ENCODE results near the gene AZGP1.

AZGP1 gene

GRCh38 chr7:99975782-99976521 lies at the start of gene AZGP1:
Gene AZGP1, minus strand, starts transcription at chr7:99976031. Its CDS starts 11 bp downstream, at chr7:99976020.
- no peak for TF ChIP-seq EZH2 (IDR thresholded peaks at IDR 0.05; ENCODE audit: borderline replicate concordance, low read depth, low read length, severe bottlenecking)
- TF ChIP-seq, protein P1, sequence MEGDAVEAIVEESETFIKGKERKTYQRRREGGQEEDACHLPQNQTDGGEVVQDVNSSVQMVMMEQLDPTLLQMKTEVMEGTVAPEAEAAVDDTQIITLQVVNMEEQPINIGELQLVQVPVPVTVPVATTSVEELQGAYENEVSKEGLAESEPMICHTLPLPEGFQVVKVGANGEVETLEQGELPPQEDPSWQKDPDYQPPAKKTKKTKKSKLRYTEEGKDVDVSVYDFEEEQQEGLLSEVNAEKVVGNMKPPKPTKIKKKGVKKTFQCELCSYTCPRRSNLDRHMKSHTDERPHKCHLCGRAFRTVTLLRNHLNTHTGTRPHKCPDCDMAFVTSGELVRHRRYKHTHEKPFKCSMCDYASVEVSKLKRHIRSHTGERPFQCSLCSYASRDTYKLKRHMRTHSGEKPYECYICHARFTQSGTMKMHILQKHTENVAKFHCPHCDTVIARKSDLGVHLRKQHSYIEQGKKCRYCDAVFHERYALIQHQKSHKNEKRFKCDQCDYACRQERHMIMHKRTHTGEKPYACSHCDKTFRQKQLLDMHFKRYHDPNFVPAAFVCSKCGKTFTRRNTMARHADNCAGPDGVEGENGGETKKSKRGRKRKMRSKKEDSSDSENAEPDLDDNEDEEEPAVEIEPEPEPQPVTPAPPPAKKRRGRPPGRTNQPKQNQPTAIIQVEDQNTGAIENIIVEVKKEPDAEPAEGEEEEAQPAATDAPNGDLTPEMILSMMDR (IDR thresholded peaks at IDR 0.05; ENCODE audit: borderline replicate concordance, extremely low read depth, low read length, poor library complexity, severe bottlenecking): no peak
- Histone ChIP-seq H3K27ac (ENCODE audit: low read length) (no peak within 1 kb of the TSS), H3K4me3 (ENCODE audit: low read depth in 1 of 2, low read length in 2 of 2) (no peak within 1 kb of the TSS), H3K9ac (ENCODE audit: low read depth, low read length) (no peak within 1 kb of the TSS), H3K4me1 (ENCODE audit: insufficient read depth, low read length) (peaks cover 6% of the 10 kb centered on the region), H3K36me3 (ENCODE audit: insufficient read depth, low read length) (no peaks in the 10 kb centered on the region), H4K20me1 (ENCODE audit: insufficient read depth, low read length) (no peaks in the 10 kb centered on the region), H3K4me2 (ENCODE audit: insufficient read depth, low read length) (no peak within 1 kb of the TSS), H3K9me3 (ENCODE audit: insufficient read depth, low read length, severe bottlenecking) (no peaks in the 10 kb centered on the region), H3K27me3 (ENCODE audit: insufficient read depth, low read length, poor library complexity) (no peaks in the 10 kb centered on the region), H3K79me2 (ENCODE audit: insufficient read depth, low read length) (no peaks in the 10 kb centered on the region), H2AFZ (ENCODE audit: low read depth, low read length) (no peak within 1 kb of the TSS)
- ATAC-seq (ENCODE audit: insufficient read depth, low read depth) (no peak), DNase-seq (no peak)

DNA sequence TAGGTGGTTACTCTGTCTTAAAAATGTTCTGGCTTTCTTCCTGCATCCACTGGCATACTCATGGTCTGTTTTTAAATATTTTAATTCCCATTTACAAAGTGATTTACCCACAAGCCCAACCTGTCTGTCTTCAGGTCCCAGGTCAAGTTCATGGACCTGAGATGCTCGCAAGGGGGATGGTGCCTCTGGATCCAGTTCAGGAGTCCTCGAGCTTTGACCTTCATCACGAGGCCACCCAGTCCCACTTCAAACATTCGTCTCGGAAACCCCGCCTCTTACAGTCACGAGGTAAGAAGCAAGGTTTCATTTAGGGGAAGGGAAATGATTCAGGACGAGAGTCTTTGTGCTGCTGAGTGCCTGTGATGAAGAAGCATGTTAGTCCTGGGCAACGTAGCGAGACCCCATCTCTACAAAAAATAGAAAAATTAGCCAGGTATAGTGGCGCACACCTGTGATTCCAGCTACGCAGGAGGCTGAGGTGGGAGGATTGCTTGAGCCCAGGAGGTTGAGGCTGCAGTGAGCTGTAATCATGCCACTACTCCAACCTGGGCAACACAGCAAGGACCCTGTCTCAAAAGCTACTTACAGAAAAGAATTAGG lies 48.3 kb upstream of the AZGP1 start:
- Histone ChIP-seq H3K9ac (ENCODE audit: low read depth, low read length) (no peak overlapping the region), H2AFZ (ENCODE audit: low read depth, low read length) (no peak overlapping the region), H3K36me3 (ENCODE audit: insufficient read depth, low read length) (peaks cover 82% of the 10 kb centered on the region), H3K4me3 (ENCODE audit: low read depth in 1 of 2, low read length in 2 of 2) (no peak overlapping the region), H4K20me1 (ENCODE audit: insufficient read depth, low read length) (peaks cover 12% of the 10 kb centered on the region), H3K4me1 (ENCODE audit: insufficient read depth, low read length) (no peaks in the 10 kb centered on the region), H3K4me2 (ENCODE audit: insufficient read depth, low read length) (no peak overlapping the region), H3K9me3 (ENCODE audit: insufficient read depth, low read length, severe bottlenecking) (no peaks in the 10 kb centered on the region), H3K27ac (ENCODE audit: low read length) (no peak overlapping the region), H3K27me3 (ENCODE audit: insufficient read depth, low read length, poor library complexity) (no peaks in the 10 kb centered on the region), H3K79me2 (ENCODE audit: insufficient read depth, low read length) (peaks cover 43% of the 10 kb centered on the region)
- TF ChIP-seq, protein P1 (IDR thresholded peaks at IDR 0.05; ENCODE audit: borderline replicate concordance, extremely low read depth, low read length, poor library complexity, severe bottlenecking): no peak
- no peak for TF ChIP-seq EZH2 (IDR thresholded peaks at IDR 0.05; ENCODE audit: borderline replicate concordance, low read depth, low read length, severe bottlenecking)
- DNase-seq (no peak), ATAC-seq (ENCODE audit: insufficient read depth, low read depth) (no peak)

GRCh38 chr7:100023526-100023925 lies 47.7 kb upstream of the AZGP1 start:
- ATAC-seq (ENCODE audit: insufficient read depth, low read depth): no peak
- Histone ChIP-seq H3K27me3 (ENCODE audit: insufficient read depth, low read length, poor library complexity) (no peaks in the 10 kb centered on the region), H3K79me2 (ENCODE audit: insufficient read depth, low read length) (peaks cover 49% of the 10 kb centered on the region), H3K4me2 (ENCODE audit: insufficient read depth, low read length) (no peak overlapping the region), H3K4me1 (ENCODE audit: insufficient read depth, low read length) (peaks cover 3% of the 10 kb centered on the region; the same call in 1 of the 2 replicates), H3K4me3 (ENCODE audit: low read depth in 1 of 2, low read length in 2 of 2) (no peak overlapping the region), H3K27ac (ENCODE audit: low read length) (no peak overlapping the region), H2AFZ (ENCODE audit: low read depth, low read length) (no peak overlapping the region), H3K9ac (ENCODE audit: low read depth, low read length) (no peak overlapping the region), H3K36me3 (ENCODE audit: insufficient read depth, low read length) (peaks cover 85% of the 10 kb centered on the region), H3K9me3 (ENCODE audit: insufficient read depth, low read length, severe bottlenecking) (no peaks in the 10 kb centered on the region), H4K20me1 (ENCODE audit: insufficient read depth, low read length) (peaks cover 18% of the 10 kb centered on the region)
- DNase-seq: no peak
- TF ChIP-seq, protein P1 (IDR thresholded peaks at IDR 0.05; ENCODE audit: borderline replicate concordance, extremely low read depth, low read length, poor library complexity, severe bottlenecking): no peak
- TF ChIP-seq EZH2 (IDR thresholded peaks at IDR 0.05; ENCODE audit: borderline replicate concordance, low read depth, low read length, severe bottlenecking): no peak

Measured in DND-41 (cell line).